ENCODE measurements around the gene RBM26.
"Not testable (repeated sequence)": the region's sequence is repeated elsewhere in the genome, so short reads cannot be mapped to it uniquely, and the experiment has no call there.

RBM26 gene

GRCh38 chr13:79382545-79383275, 23.3 kb downstream of the RBM26 start:
- no peak for DNase-seq

GRCh38 chr13:79380997-79381396, 25.1 kb downstream of the RBM26 start:
- DNase-seq = no peak

- no peak for DNase-seq
These were observed 26.8 kb downstream of the RBM26 start for GRCh38 chr13:79379274-79379673.

- DNase-seq = no peak
These were observed 29.2 kb downstream of the RBM26 start for GRCh38 chr13:79376843-79377242.

- no peak for DNase-seq
These were observed 31.5 kb downstream of the RBM26 start for GRCh38 chr13:79374578-79374977.

- no peak for DNase-seq
These were observed 32.1 kb downstream of the RBM26 start for GRCh38 chr13:79373916-79374315.

GRCh38 chr13:79369226-79369625, 36.8 kb downstream of the RBM26 start:
- no peak for DNase-seq

- no peak for DNase-seq
These were observed 40.1 kb downstream of the RBM26 start for GRCh38 chr13:79365981-79366380.

GRCh38 chr13:79361299-79361698, 44.8 kb downstream of the RBM26 start:
- DNase-seq = no peak

GRCh38 chr13:79360095-79360494, 46.0 kb downstream of the RBM26 start:
- DNase-seq = no peak

GRCh38 chr13:79359064-79359463, 47.0 kb downstream of the RBM26 start:
- DNase-seq = no peak

- DNase-seq = no peak
These were observed 51.8 kb downstream of the RBM26 start for GRCh38 chr13:79354285-79354684.

- DNase-seq = no peak
These were observed 52.4 kb downstream of the RBM26 start for GRCh38 chr13:79353693-79354092.

GRCh38 chr13:79352107-79352506, 53.9 kb downstream of the RBM26 start:
- DNase-seq = no peak

GRCh38 chr13:79349608-79350007, 56.4 kb downstream of the RBM26 start:
- DNase-seq = not testable (repeated sequence)

GRCh38 chr13:79349011-79349410, 57.0 kb downstream of the RBM26 start:
- no peak for DNase-seq

- DNase-seq = no peak
These were observed 59.6 kb downstream of the RBM26 start for GRCh38 chr13:79346300-79346914.

- DNase-seq = no peak
These were observed 64.9 kb downstream of the RBM26 start for GRCh38 chr13:79341202-79341601.

- no peak for DNase-seq
These were observed 65.6 kb downstream of the RBM26 start for GRCh38 chr13:79340490-79340889.

GRCh38 chr13:79338343-79338742, 67.7 kb downstream of the RBM26 start:
- DNase-seq = no peak

GRCh38 chr13:79336966-79337365, 69.1 kb downstream of the RBM26 start:
- no peak for DNase-seq

GRCh38 chr13:79328510-79328909, 77.5 kb downstream of the RBM26 start:
- no peak for DNase-seq

- DNase-seq = no peak
These were observed 85.6 kb downstream of the RBM26 start for GRCh38 chr13:79320433-79320832.

GRCh38 chr13:79318664-79319063, 87.4 kb downstream of the RBM26 start:
- no peak for DNase-seq

GRCh38 chr13:79317856-79318255, 88.2 kb downstream of the RBM26 start:
- no peak for DNase-seq
